HPDE6-E6E7 (cell line): ENCODE results near the gene ITGAE.
A peak's percentile ranks its signal among the peaks of the same experiment; 100 is the strongest.

Experiments
- DNase-seq: peaks from one replicate; pipeline ENCODE4 v3.0.0; 2011; ENCODE audit warnings: missing footprints; ENCODE audit errors: extremely low spot score

Gene ITGAE

GRCh38 chr17:3667366-3668278, 133.4 kb downstream of the ITGAE start:
- DNase-seq = peak; percentile 95

DNA sequence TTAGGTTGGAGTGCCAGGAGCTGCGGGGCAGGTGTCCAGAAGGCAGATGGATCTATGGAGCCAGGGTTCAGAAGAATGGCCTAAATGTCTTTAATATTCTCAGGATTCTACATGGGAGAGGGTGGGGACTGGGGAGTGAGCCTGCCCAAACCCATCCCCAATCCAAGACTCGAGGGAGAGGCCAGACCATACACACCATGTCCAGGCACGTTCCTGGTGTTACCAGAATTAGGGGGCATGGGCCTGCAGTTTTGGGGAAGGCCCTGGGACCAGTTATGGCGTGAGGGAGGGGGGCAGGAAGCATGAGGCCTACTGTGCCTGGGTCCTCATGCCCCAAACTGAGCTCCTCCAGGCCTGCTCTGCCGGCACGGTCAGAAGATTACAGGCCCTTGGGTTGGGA, 134.5 kb downstream of the ITGAE start:
- no peak for DNase-seq

DNA sequence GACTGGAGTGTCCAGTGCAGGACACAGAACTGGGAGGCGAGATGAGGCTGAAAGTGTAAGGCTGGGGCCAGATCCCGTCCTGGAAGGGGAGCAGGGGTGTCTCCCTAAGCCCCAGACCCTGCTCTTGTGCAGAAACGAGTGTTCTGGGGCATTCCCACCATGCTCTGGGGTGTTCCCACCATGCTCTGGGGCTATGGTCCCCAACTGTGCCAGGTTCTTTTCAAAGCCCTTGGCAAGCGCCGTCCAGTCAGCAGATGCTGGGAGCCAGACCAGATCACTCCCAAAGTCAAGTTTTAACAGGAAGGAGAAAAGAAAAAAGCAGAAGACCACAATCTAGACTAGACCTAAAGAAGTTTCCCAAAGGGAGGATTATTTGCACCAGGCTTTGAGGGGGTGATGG, 135.2 kb downstream of the ITGAE start:
- no peak for DNase-seq
